ENCODE results near the gene LPAR1.
"Not testable (repeated sequence)": the region's sequence is repeated elsewhere in the genome, so short reads cannot be mapped to it uniquely, and the experiment has no call there.

Gene LPAR1, protein sequence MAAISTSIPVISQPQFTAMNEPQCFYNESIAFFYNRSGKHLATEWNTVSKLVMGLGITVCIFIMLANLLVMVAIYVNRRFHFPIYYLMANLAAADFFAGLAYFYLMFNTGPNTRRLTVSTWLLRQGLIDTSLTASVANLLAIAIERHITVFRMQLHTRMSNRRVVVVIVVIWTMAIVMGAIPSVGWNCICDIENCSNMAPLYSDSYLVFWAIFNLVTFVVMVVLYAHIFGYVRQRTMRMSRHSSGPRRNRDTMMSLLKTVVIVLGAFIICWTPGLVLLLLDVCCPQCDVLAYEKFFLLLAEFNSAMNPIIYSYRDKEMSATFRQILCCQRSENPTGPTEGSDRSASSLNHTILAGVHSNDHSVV

DNA sequence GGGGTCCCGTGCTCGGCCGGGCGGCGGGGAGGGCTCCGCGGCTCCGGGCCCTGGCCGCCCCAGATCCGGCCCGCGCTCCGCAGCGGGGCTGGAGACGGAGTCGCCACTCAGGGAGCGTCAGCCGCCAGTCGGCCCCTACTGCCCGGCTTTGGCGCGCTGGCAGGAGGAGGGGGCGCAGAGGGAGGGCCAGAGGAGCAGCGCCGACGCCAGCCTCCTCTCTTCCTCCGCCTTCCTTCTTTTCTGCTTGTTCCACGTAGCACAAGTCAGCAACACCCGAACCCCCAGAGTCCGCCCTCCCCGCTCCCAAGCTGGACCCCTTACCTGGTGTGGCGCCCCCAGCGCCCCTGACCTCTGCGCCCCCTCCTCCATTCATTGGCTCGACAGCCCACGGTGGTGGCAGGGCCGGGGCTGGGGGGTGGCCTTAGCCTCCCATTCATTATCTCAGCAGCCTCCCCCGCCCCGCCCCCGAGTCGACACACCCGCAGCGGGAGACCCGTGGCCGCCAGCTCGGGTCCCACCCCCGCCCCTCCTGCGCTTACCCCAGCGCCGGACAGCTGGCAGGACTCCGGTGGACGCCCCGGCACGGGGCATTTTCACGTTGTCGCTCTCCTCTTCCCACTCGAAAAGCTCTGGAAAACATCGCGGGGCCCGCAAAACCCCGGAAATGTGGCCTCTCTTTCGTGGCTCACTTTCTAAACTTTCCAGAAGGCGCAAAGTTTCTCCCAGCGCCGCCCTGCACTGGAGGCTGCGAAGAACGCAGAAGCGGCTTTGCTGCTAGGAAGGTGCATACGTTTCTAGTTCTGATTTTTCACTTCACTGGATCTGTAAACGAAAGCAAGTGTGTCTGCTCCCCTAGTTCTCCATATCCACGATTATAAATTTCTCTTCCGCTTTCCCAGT lies at the start of gene LPAR1:
LPAR1 (minus strand) TSS at position 140 of the 900 bp plus-strand sequence. CDS start 66,353 bp downstream, outside the sequence.
- DNase-seq, result no peak

GRCh38 chr9:111078391-111079038 lies 40.2 kb upstream of the LPAR1 start:
- DNase-seq, result no peak

- no peak for DNase-seq
Observed at GRCh38 chr9:111076519-111076918, 38.2 kb upstream of the LPAR1 start.

DNA sequence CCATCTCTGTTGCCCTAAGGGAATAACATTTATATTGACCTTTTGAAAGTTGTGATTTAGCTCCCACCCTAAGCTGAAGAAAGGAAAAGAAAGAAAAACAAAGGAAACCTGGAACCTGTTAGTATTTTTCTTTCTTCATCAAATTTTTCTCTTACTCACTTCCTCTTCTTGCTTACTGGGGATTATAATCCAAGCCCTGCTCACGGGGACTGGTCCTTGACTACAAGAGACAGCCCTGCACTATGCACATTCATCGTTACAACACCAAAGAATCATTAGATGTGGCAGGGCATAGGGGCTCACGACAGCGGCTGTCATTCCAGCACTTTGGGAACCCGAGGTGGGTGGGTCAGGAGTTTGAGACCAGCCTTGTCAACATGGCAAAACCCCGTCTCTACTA lies 37.8 kb upstream of the LPAR1 start:
- DNase-seq, result no peak

DNA sequence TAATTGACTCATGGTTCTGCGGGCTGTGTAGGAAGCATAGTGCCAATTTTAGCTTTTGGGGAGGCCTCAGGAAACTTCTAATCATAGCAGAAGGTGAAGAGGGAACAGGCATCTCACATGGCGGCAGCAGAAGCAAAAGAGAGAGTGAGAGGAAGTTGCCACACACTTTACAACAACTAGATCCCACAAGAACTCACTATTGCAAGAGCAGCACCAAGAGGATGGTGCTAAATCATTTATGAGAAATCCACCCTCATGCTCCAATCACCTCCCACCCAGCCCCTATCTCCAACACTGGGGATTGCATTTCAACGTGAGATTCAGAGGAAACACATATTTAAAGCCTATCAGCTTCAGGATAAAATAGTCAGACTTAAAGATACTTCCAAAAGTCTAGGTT lies 36.1 kb upstream of the LPAR1 start:
- DNase-seq, result no peak

DNA sequence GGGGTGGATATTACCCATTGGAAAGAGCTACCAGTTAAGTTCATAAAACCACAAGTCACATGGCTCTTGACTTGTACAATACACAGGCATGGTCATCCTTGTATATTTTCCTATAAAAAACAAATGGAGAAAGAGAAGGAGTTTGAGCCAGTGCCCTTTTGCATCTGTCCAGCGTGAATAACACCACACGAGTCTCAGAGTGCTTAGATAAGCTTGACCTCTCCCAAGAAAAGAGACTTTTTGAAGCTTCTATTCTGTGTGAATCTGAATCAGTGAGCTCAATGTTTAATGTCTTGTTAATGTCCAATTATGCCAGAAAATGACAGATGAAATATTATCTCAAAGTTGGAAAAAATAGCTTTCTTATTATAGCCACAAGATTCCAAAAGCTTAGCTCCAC lies 30.9 kb upstream of the LPAR1 start:
- no peak for DNase-seq

DNA sequence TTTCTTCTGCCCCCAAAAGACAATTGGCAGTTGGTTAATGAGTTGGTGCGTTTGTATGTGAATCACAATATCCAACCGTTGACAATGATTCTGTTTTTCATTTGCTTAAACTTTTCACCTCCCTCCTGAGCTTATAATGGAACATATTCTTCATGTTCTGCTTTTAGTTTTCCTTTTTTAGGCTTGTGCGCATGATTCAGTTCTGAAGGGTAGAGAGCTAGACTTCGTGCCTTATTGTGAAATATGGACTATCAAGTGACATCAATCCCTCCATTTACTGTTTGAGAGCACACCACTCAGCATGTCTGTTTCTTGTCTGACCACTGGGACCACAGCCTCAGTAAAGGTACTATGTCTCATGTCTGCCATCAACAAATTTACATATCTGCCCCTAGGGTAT lies 30.5 kb upstream of the LPAR1 start:
- no peak for DNase-seq

DNA sequence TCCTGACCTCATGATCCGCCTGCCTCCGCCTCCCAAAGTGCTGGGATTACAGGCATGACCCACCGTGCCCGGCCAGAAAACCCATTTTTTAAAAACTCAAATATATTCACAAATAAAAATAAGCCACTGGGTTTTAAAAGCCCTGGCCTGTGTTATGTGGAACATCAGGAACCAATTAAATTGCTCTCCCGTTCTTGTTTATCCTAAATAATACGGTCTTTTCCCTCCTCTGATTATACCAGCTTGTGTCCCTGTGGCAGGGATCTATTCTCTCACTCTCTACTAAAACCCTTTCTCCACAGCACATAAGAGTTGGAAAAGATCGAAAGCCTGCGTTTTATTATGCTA lies 30.1 kb upstream of the LPAR1 start:
- DNase-seq, result no peak

DNA sequence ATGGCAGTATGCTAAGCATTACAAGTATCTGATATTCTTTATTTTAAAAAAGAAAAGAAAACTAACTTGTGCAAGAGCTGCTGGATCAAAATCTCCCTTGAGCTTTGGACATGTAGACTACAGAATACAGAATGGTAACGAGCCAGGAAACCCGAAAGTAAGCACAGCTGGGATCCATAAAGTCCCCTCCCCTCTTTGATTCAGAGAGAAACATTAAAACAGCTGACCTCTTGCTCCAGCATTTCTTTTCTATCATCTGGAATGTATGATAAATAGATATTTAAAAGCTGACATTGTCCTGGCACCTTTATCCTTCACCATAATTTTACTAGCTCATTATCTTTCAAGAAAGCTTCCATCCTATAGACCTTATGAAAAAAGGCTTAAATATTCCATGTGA lies 28.2 kb upstream of the LPAR1 start:
- no peak for DNase-seq

DNA sequence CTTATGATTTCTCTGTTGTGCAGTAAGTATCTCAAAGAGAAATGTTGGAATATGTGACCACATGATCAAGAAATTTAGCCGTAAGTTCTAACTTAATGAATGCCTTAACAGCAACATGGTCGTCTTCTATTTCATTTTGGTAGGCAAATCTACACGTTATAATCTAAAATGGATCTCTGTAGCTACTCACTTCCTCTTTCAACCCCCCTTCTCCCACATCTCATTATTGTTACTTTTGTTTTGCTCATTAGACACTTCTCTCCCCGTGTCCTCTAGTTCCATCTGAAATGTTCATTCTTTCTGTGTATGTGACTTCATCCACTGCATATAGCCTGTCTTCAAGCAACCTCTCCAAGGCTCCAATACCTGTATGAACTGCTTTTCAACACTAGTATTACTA lies 27.1 kb upstream of the LPAR1 start:
- DNase-seq, result no peak

GRCh38 chr9:111064160-111064837 lies 26.0 kb upstream of the LPAR1 start:
- DNase-seq, result no peak

GRCh38 chr9:111063332-111063731 lies 25.1 kb upstream of the LPAR1 start:
- DNase-seq, result no peak

GRCh38 chr9:111058166-111058565 lies 19.9 kb upstream of the LPAR1 start:
- DNase-seq, result no peak

DNA sequence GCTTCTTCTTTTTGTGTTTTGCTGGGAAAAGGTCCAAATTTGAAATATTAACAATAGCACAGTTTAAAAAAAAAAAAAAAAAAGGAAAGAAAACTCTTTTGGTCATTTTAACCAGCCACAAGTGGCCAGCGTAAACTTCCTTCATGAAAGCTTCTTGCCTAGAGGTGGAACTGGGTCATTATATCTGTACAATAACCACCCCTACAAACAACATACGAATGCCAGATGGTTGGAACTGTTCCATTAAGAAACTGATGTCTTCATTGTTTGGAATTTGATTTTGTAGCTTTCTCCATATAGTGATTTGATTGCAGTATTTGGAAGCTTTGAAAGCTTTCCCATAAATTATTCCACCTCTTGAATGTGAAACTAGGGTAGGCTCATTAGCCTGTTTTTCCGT lies 18.3 kb upstream of the LPAR1 start:
- DNase-seq, result no peak

DNA sequence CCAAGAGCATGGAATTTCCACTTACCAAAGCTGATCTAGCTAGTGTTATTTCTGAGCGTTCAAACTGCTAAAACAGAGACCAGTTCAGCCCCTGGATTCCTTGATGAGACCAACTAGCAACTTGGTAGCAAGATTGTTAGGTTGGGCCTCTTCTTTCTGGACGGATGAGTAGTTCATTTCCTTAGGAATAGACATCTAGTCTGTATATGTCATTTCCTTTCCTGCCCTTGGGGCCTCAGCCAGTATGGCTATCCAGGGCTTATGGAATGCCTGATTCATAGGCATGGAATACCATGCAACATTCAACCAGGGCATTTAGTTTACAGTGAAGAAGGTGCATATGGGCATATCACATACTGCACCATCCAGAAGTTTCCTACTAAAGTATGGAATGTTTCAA lies 14.5 kb upstream of the LPAR1 start:
- DNase-seq, result no peak

DNA sequence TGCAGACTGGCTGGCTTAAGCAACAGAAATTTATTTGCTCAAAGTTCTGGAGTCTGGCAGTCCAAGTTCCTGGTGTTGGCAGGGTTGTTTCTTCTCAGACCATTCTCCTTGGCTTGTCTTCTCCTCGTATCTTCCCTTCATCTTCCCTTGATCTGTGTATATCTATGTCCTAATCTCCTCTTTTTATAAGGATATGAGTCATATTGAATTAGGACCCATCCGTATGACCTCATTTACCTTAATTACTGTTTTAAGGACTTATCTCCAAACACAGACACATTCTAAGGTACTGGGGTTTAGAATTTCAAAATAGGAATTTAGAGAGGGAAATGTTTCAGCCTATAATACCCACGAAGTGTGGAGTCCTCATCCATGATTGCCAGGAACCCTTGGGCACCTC lies 13.1 kb upstream of the LPAR1 start:
- DNase-seq, result no peak

DNA sequence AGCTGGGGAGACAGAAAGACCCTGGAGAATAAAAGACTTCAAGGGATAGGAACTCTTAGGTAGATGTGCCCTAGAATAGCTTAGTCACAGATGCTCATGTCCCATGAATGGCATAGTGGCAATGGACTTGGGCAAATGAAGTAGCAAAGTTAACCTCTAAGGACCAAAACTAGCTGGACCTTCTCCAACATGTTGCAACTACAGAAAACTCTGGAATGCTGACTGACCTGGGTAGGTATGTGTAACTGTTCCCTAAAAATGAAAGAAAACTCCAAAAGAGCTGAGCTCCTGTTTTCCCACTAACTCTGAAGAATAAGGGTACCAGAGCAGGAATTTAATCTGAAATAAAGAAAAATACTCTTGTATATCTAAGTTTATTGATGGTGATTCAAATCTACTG lies 12.5 kb upstream of the LPAR1 start:
- no peak for DNase-seq

DNA sequence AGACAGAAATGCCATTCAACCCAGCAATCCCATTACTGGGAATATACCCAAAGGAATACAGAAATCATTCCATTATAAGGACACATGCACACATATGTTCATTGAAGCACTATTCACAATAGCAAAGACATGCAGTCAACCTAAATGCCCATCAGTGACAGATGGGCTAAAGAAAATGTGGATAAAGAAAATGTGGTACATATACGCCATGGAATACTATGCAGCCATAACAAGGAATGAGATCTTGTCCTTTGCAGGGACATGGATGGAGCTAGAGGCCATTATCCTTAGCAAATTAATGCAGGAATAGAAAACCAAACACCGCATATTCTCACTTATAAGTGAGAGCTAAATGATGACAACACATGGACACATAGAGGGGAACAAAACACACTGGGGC lies 9.0 kb upstream of the LPAR1 start:
- not testable (repeated sequence) for DNase-seq

GRCh38 chr9:111041902-111042301 lies 3.6 kb upstream of the LPAR1 start:
- DNase-seq, result no peak

- no peak for DNase-seq
Observed at GRCh38 chr9:111040494-111040893, 2.2 kb upstream of the LPAR1 start.

DNA sequence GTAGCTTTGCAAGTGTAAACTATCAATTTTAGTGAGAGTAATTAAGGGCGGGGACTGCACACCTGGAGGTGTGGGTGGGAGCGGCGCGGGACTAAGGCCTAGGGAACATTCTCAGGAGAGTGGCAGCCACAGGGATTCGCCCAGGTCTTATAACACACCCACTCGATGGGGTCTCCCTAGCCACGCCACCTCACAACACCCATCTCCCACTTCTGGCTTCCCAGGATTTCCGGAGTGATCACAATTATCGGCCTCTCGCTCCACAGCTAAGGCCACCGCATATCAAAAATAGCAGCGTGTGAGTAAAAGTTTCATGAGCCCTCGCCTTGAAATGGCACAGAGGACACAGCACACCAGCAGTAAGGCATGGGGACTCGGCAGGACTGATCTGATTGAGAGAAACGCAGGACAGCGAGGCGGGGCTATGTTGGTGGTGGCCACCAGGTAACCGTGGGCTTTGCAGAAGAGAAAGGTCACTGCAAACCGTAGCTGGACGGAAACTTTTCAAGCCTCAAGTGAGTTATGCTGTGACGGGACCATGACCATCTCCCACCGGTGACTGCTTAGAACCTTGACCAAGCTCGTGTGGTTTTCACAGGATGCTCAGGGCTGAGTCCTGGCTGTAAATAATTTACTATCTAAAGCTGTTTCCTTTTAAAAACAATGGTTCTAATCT lies 1.1 kb upstream of the LPAR1 start:
- DNase-seq, result no peak

DNA sequence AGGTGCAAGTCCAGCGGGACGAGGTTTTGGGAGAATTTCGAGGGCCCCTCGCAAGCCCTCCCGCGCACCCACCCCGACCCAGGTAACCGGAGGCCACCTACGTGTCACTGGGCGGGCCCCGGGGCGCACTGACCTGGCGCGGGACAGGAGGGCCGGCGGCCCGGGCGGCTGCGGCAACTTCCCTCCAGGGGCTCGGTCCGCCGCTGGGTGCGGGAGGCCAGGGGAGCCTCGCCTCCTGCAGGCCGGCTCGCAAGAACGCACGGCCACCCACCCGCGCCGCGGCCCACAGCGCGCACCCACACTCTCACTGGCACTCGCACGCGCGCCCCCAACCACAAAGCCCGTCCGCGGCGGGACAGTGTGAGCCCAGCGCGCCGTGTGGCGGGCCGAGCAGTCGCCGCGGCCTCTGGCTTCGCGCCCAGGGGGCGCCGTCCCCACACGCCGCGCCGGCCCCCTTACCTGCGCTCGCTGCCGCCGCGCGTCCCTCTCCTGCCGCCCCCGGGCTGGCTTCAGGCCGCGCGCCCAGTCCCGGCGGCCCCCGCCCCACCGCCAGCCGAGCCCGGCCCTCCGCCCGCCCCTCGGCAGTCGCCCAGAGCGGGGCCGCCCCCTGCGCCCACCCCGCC lies 451 bp downstream of the LPAR1 start:
- no peak for DNase-seq

All from CD4-positive, alpha-beta T cell treated with Interleukin-21 for 1 hour (primary cell).